Measurements from ENCODE around the gene RNF213.

GRCh38 chr17:80237386-80237785, 23.3 kb upstream of the RNF213 start:
- no peak for TF ChIP-seq CTCF (IDR thresholded peaks at IDR 0.05)
- TF ChIP-seq POLR2A (IDR thresholded peaks at IDR 0.05) = no peak
